ENCODE results near the gene RAI1.

Gene RAI1

GRCh38 chr17:17855976-17856375 is 174.7 kb downstream of the RAI1 start:
- WGBS = 87% methylated on average over 3 of the region's 3 CpGs
- H3K18ac ChIP-seq (ENCODE audit: low read depth in 1 of 2, low read length in 2 of 2) = no peak overlapping the region
- no peak overlapping the region for H2BK15ac ChIP-seq (ENCODE audit: low read depth, poor library complexity, severe bottlenecking)

DNA sequence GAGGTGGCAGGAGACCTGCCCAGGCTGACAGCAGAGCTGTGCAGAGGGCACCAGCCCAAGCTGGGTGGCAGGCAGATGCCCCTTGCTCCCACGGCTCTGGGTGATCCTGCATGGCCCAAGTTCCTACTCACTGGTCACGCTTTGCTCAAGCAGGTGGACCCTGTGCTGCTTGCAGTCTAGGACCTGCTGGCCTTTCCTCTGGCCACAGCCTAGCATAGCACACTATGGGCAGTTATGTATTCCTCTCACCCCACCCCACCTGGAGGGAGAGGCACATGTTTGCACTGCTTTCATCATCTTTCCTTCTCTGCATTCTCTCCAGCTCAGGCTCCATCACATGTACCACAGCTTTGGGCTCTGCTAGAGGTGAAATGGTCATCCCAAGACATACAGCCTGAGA is 175.1 kb downstream of the RAI1 start:
- Histone ChIP-seq H4K8ac (ENCODE audit: low read length) (no peak overlapping the region), H3K4me3 (ENCODE audit: insufficient read depth in 1 of 2, low read depth in 1 of 2, low read length in 2 of 2) (no peak overlapping the region), H3K23ac (ENCODE audit: low read length in 2 of 2) (peak overlapping the region in 1 of 2 experiments; percentile 23), H2BK12ac (ENCODE audit: low read length in 2 of 2) (no peak overlapping the region), H2BK120ac (ENCODE audit: low read depth, low read length) (no peak overlapping the region), H3K27me3 (ENCODE audit: control insufficient read depth in 1 of 2, insufficient read depth in 1 of 2, low read length in 2 of 2) (no peaks in the 10 kb centered on the region), H3K9me3 (ENCODE audit: control insufficient read depth, low read length) (no peaks in the 10 kb centered on the region), H3K4ac (ENCODE audit: low read depth in 1 of 2, low read length in 2 of 2) (no peak overlapping the region), H2BK5ac (ENCODE audit: low read depth, low read length, poor library complexity, severe bottlenecking) (no peak overlapping the region), H4K91ac (ENCODE audit: low read length) (no peak overlapping the region), H2AFZ (ENCODE audit: low read depth, low read length) (no peak overlapping the region), H2AK5ac (ENCODE audit: low read length, severe bottlenecking) (no peak overlapping the region), H3K18ac (ENCODE audit: low read depth in 1 of 2, low read length in 2 of 2) (no peak overlapping the region), H3K4me1 (ENCODE audit: control insufficient read depth, insufficient read depth, low read depth, low read length) (peaks cover 4% of the 10 kb centered on the region), H3K36me3 (ENCODE audit: control insufficient read depth in 1 of 2, insufficient read depth in 2 of 2, low read depth in 1 of 2, low read length in 2 of 2) (peaks cover 12 to 30% of the 10 kb centered on the region in 2 experiments), H3K9ac (ENCODE audit: low read length) (no peak overlapping the region), H3K27ac (ENCODE audit: low read length, poor library complexity, severe bottlenecking) (no peak overlapping the region), H3K79me1 (replicated peaks; ENCODE audit: low read length, poor library complexity, severe bottlenecking) (no peaks in the 10 kb centered on the region), H2BK15ac (ENCODE audit: low read depth, poor library complexity, severe bottlenecking) (no peak overlapping the region), H3K14ac (ENCODE audit: low read length in 2 of 2) (peak overlapping the region in 1 of 2 experiments; percentile 53), H3K4me2 (ENCODE audit: low read length, poor library complexity, severe bottlenecking) (no peak overlapping the region)
- 91% methylated on average over 2 of the region's 2 CpGs for WGBS
- no peak for DNase-seq

More at GRCh38 chr17:17855976-17856375, 174.7 kb downstream of the RAI1 start:
- Histone ChIP-seq H4K91ac (ENCODE audit: low read length) (no peak overlapping the region), H3K9ac (ENCODE audit: low read length) (no peak overlapping the region), H3K27ac (ENCODE audit: low read length, poor library complexity, severe bottlenecking) (no peak overlapping the region), H3K23ac (ENCODE audit: low read length in 2 of 2) (no peak overlapping the region), H2AFZ (ENCODE audit: low read depth, low read length) (no peak overlapping the region), H3K9me3 (ENCODE audit: control insufficient read depth, low read length) (no peaks in the 10 kb centered on the region), H3K14ac (ENCODE audit: low read length in 2 of 2) (peak overlapping the region in 1 of 2 experiments; percentile 53), H2AK5ac (ENCODE audit: low read length, severe bottlenecking) (no peak overlapping the region), H4K8ac (ENCODE audit: low read length) (no peak overlapping the region), H3K4ac (ENCODE audit: low read depth in 1 of 2, low read length in 2 of 2) (no peak overlapping the region), H2BK12ac (ENCODE audit: low read length in 2 of 2) (no peak overlapping the region), H3K27me3 (ENCODE audit: control insufficient read depth in 1 of 2, insufficient read depth in 1 of 2, low read length in 2 of 2) (no peaks in the 10 kb centered on the region), H3K4me1 (ENCODE audit: control insufficient read depth, insufficient read depth, low read depth, low read length) (peaks cover 7% of the 10 kb centered on the region), H3K36me3 (ENCODE audit: control insufficient read depth in 1 of 2, insufficient read depth in 2 of 2, low read depth in 1 of 2, low read length in 2 of 2) (peaks cover 8 to 30% of the 10 kb centered on the region in 2 experiments), H3K4me2 (ENCODE audit: low read length, poor library complexity, severe bottlenecking) (no peak overlapping the region), H2BK5ac (ENCODE audit: low read depth, low read length, poor library complexity, severe bottlenecking) (no peak overlapping the region), H3K79me1 (replicated peaks; ENCODE audit: low read length, poor library complexity, severe bottlenecking) (no peaks in the 10 kb centered on the region), H2BK120ac (ENCODE audit: low read depth, low read length) (no peak overlapping the region), H3K4me3 (ENCODE audit: insufficient read depth in 1 of 2, low read depth in 1 of 2, low read length in 2 of 2) (no peak overlapping the region)
- no peak for DNase-seq

DNA sequence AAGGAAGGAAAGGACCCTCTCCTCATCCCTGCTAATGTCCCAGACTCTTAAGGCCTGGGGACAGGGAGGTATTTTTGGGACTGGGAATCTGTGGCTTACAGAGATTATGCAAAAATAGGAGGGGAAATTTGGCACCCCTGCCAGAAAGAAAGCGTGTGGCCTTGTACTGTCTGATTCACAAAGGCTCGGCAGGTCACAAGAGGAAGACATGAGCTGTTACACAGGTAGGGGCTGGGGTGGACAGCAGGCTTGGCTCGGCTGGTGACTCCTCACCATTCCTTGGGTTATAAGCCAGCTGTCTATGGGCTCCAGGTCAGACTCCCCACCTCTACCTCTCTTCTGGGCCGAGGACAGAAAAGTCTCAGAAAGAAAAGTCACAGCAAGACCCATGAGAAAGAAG is 176.2 kb downstream of the RAI1 start:
- Histone ChIP-seq H3K36me3 (ENCODE audit: control insufficient read depth in 1 of 2, insufficient read depth in 2 of 2, low read depth in 1 of 2, low read length in 2 of 2) (peaks cover 23 to 35% of the 10 kb centered on the region in 2 experiments), H3K4me2 (ENCODE audit: low read length, poor library complexity, severe bottlenecking) (no peak overlapping the region), H3K4me3 (ENCODE audit: insufficient read depth in 1 of 2, low read depth in 1 of 2, low read length in 2 of 2) (no peak overlapping the region), H4K91ac (ENCODE audit: low read length) (no peak overlapping the region), H3K18ac (ENCODE audit: low read depth in 1 of 2, low read length in 2 of 2) (no peak overlapping the region), H3K79me1 (replicated peaks; ENCODE audit: low read length, poor library complexity, severe bottlenecking) (no peaks in the 10 kb centered on the region), H2BK5ac (ENCODE audit: low read depth, low read length, poor library complexity, severe bottlenecking) (no peak overlapping the region), H2BK120ac (ENCODE audit: low read depth, low read length) (no peak overlapping the region), H3K23ac (ENCODE audit: low read length in 2 of 2) (no peak overlapping the region), H3K14ac (ENCODE audit: low read length in 2 of 2) (peak overlapping the region in 1 of 2 experiments; percentile 62), H2AFZ (ENCODE audit: low read depth, low read length) (no peak overlapping the region), H3K4me1 (ENCODE audit: control insufficient read depth, insufficient read depth, low read depth, low read length) (peaks cover 4% of the 10 kb centered on the region), H2AK5ac (ENCODE audit: low read length, severe bottlenecking) (no peak overlapping the region), H3K9me3 (ENCODE audit: control insufficient read depth, low read length) (no peaks in the 10 kb centered on the region), H2BK15ac (ENCODE audit: low read depth, poor library complexity, severe bottlenecking) (no peak overlapping the region), H3K27ac (ENCODE audit: low read length, poor library complexity, severe bottlenecking) (no peak overlapping the region), H3K9ac (ENCODE audit: low read length) (no peak overlapping the region), H3K4ac (ENCODE audit: low read depth in 1 of 2, low read length in 2 of 2) (no peak overlapping the region), H4K8ac (ENCODE audit: low read length) (no peak overlapping the region), H3K27me3 (ENCODE audit: control insufficient read depth in 1 of 2, insufficient read depth in 1 of 2, low read length in 2 of 2) (no peaks in the 10 kb centered on the region), H2BK12ac (ENCODE audit: low read length in 2 of 2) (no peak overlapping the region)
- 99% methylated on average over 4 of the region's 4 CpGs for WGBS
- no peak for DNase-seq

GRCh38 chr17:17859909-17860765 is 178.9 kb downstream of the RAI1 start:
- WGBS = 49% methylated on average over 9 of the region's 9 CpGs
- no peak overlapping the region for H2BK120ac ChIP-seq (ENCODE audit: low read depth, low read length)

More at GRCh38 chr17:17859909-17860765, 178.9 kb downstream of the RAI1 start:
- DNase-seq = peak; percentile 68
- Histone ChIP-seq H3K23ac (ENCODE audit: low read length in 2 of 2) (no peak overlapping the region), H2AFZ (ENCODE audit: low read depth, low read length) (no peak overlapping the region), H2BK15ac (ENCODE audit: low read depth, poor library complexity, severe bottlenecking) (no peak overlapping the region), H3K14ac (ENCODE audit: low read length in 2 of 2) (no peak overlapping the region), H4K91ac (ENCODE audit: low read length) (no peak overlapping the region), H2AK5ac (ENCODE audit: low read length, severe bottlenecking) (no peak overlapping the region), H3K27me3 (ENCODE audit: control insufficient read depth in 1 of 2, insufficient read depth in 1 of 2, low read length in 2 of 2) (no peaks in the 10 kb centered on the region), H3K79me1 (replicated peaks; ENCODE audit: low read length, poor library complexity, severe bottlenecking) (no peaks in the 10 kb centered on the region), H3K18ac (ENCODE audit: low read depth in 1 of 2, low read length in 2 of 2) (no peak overlapping the region), H3K9ac (ENCODE audit: low read length) (no peak overlapping the region), H3K4me3 (ENCODE audit: insufficient read depth in 1 of 2, low read depth in 1 of 2, low read length in 2 of 2) (no peak overlapping the region), H3K27ac (ENCODE audit: low read length, poor library complexity, severe bottlenecking) (no peak overlapping the region), H4K8ac (ENCODE audit: low read length) (no peak overlapping the region), H2BK5ac (ENCODE audit: low read depth, low read length, poor library complexity, severe bottlenecking) (no peak overlapping the region), H3K36me3 (ENCODE audit: control insufficient read depth in 1 of 2, insufficient read depth in 2 of 2, low read depth in 1 of 2, low read length in 2 of 2) (peaks cover 34 to 41% of the 10 kb centered on the region in 2 experiments), H2BK12ac (ENCODE audit: low read length in 2 of 2) (peak overlapping the region; percentile 7 to 75), H3K9me3 (ENCODE audit: control insufficient read depth, low read length) (no peaks in the 10 kb centered on the region), H3K4ac (ENCODE audit: low read depth in 1 of 2, low read length in 2 of 2) (no peak overlapping the region), H3K4me2 (ENCODE audit: low read length, poor library complexity, severe bottlenecking) (no peak overlapping the region), H3K4me1 (ENCODE audit: control insufficient read depth, insufficient read depth, low read depth, low read length) (peaks cover 4% of the 10 kb centered on the region)
